Measurements from ENCODE around the gene LNX1. TPM values are rescaled to one million over a fixed set of nuclear protein-coding genes. Genes with fewer than 3 reads are reported as not detected.

Gene LNX1
- total and polyA plus RNA-seq, 2 of the 8 experiments (the other 6 are each of a cell fraction or from before 2014, with no cell fraction given) = 2.7 to 3.8 TPM

GRCh38 chr4:53620956-53621355, 29.7 kb upstream of the LNX1 start:
- Histone ChIP-seq H3K4ac (replicated peaks; ENCODE audit: insufficient read length, low read depth, low read length) (no peak overlapping the region), H3K9ac (replicated peaks in 1 of 4; ENCODE audit: extremely low read depth in 1 of 4, low read depth in 3 of 4, low read length in 3 of 4) (no peak overlapping the region)
- CTCF ChIA-PET (ENCODE audit: partially characterized antibody) = interaction anchor here (1.0 to 1.2 kb wide), 3 partner anchors 8 to 131 kb away, joined by 3 to 4 read pairs (median 3); no protein-coding TSS in a partner anchor

More at GRCh38 chr4:53620956-53621355, 29.7 kb upstream of the LNX1 start:
- Histone ChIP-seq H3K79me2 (ENCODE audit: control insufficient read depth in 1 of 2, insufficient read depth in 2 of 2, low read length in 2 of 2) (no peaks in the 10 kb centered on the region), H2BK15ac (ENCODE audit: low read length) (no peak overlapping the region), H3K18ac (ENCODE audit: extremely low read depth, low read length) (no peak overlapping the region), H4K8ac (ENCODE audit: extremely low read depth, insufficient read depth, low read length) (no peak overlapping the region; the same call in 1 of the 2 replicates), H2BK5ac (ENCODE audit: low read depth, low read length) (no peak overlapping the region), H3K56ac (replicated peaks; ENCODE audit: insufficient read length, low read depth, low read length) (no peak overlapping the region), H3K27ac (ENCODE audit: low read depth, low read length) (no peak overlapping the region), H3K4me3 (ENCODE audit: extremely low read depth in 1 of 4, insufficient read depth in 2 of 4, low read depth in 3 of 4, low read length in 4 of 4) (no peak overlapping the region), H3K4me1 (replicated peaks in 1 of 4; ENCODE audit: control insufficient read depth in 3 of 4, insufficient read depth in 4 of 4, low read length in 3 of 4) (no peaks in the 10 kb centered on the region), H2BK12ac (ENCODE audit: low read depth, low read length) (no peak overlapping the region), H3K79me1 (ENCODE audit: low read depth, low read length) (no peaks in the 10 kb centered on the region), H4K20me1 (replicated peaks in 1 of 2; ENCODE audit: control insufficient read depth in 1 of 2, insufficient read depth in 2 of 2, low read length in 2 of 2) (no peaks in the 10 kb centered on the region), H3K23ac (ENCODE audit: insufficient read length) (no peak overlapping the region), H2BK20ac (ENCODE audit: low read length) (no peak overlapping the region), H3K27me3 (replicated peaks in 1 of 4; ENCODE audit: control insufficient read depth in 3 of 4, extremely low read depth in 1 of 4, insufficient read depth in 3 of 4, low read length in 3 of 4) (no peaks in the 10 kb centered on the region), H3K36me3 (ENCODE audit: control insufficient read depth in 2 of 4, insufficient read depth in 4 of 4, low read length in 3 of 4) (no peaks in the 10 kb centered on the region), H2BK120ac (replicated peaks; ENCODE audit: low read depth, low read length) (no peak overlapping the region), H3K14ac (ENCODE audit: insufficient read length) (no peak overlapping the region), H2AFZ (ENCODE audit: low read length) (no peak overlapping the region), H4K91ac (replicated peaks; ENCODE audit: insufficient read length, low read length) (no peak overlapping the region), H3K23me2 (ENCODE audit: low read depth, low read length) (no peaks in the 10 kb centered on the region; the same call in 1 of the 2 replicates), H4K5ac (ENCODE audit: insufficient read length, low read depth, low read length) (no peak overlapping the region), H3K9me3 (ENCODE audit: insufficient read depth in 2 of 2, low read depth in 1 of 2, low read length in 1 of 2) (no peaks in the 10 kb centered on the region), H3K4me2 (ENCODE audit: insufficient read depth in 1 of 2, low read depth in 2 of 2, low read length in 2 of 2) (no peak overlapping the region), H2AK5ac (ENCODE audit: low read depth, low read length) (no peak overlapping the region)
- FAIRE-seq (no peak), DNase-seq (ENCODE audit: low read depth in 1 of 2, low spot score in 2 of 2) (no peak)
- TF ChIP-seq RAD21 (IDR thresholded peaks at IDR 0.05 in 1 of 2, conservative IDR thresholded peaks at IDR 0.05 in 1 of 2; ENCODE audit: low read depth in 2 of 2, low read length in 2 of 2) = peak; percentile 14 to 29; a peak in 2 of 4 replicates
- TF ChIP-seq GTF2F1 (IDR thresholded peaks at IDR 0.05; ENCODE audit: borderline replicate concordance, low read depth, low read length) = no peak
- TF ChIP-seq, protein P1, sequence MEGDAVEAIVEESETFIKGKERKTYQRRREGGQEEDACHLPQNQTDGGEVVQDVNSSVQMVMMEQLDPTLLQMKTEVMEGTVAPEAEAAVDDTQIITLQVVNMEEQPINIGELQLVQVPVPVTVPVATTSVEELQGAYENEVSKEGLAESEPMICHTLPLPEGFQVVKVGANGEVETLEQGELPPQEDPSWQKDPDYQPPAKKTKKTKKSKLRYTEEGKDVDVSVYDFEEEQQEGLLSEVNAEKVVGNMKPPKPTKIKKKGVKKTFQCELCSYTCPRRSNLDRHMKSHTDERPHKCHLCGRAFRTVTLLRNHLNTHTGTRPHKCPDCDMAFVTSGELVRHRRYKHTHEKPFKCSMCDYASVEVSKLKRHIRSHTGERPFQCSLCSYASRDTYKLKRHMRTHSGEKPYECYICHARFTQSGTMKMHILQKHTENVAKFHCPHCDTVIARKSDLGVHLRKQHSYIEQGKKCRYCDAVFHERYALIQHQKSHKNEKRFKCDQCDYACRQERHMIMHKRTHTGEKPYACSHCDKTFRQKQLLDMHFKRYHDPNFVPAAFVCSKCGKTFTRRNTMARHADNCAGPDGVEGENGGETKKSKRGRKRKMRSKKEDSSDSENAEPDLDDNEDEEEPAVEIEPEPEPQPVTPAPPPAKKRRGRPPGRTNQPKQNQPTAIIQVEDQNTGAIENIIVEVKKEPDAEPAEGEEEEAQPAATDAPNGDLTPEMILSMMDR (IDR thresholded peaks at IDR 0.05; ENCODE audit: control extremely low read depth in 1 of 3, insufficient read depth in 1 of 3, low read depth in 1 of 3, low read length in 3 of 3) = peak in 1 of 3 experiments; percentile 51; a peak in 1 of 4 replicates
- POLR2A ChIA-PET (ENCODE audit: partially characterized antibody) = no interaction called here
- WGBS, 2 experiments (ENCODE audit: extremely low coverage in 1 of 2, insufficient coverage in 1 of 2, insufficient read length in 1 of 2, insufficient replicate concordance in 2 of 2, low coverage in 1 of 2, low lambda C conversion rate in 2 of 2, missing lambda C conversion rate in 1 of 2) = 93% methylated on average over 3 of the region's 3 CpGs; no CpG with 5 or more reads in 1 of the 2 experiments

All from H1 (cell line).